Measurements from ENCODE around the gene RAET1L. TPM values are rescaled to one million over a fixed set of nuclear protein-coding genes. Genes with fewer than 3 reads are reported as not detected.
"Not testable (repeated sequence)": the region's sequence is repeated elsewhere in the genome, so short reads cannot be mapped to it uniquely, and the experiment has no call there.

RAET1L gene
- total and polyA plus RNA-seq, 2 donors (not counting 3 experiments of a cell fraction or from before 2014, with no cell fraction given), result not detected

DNA sequence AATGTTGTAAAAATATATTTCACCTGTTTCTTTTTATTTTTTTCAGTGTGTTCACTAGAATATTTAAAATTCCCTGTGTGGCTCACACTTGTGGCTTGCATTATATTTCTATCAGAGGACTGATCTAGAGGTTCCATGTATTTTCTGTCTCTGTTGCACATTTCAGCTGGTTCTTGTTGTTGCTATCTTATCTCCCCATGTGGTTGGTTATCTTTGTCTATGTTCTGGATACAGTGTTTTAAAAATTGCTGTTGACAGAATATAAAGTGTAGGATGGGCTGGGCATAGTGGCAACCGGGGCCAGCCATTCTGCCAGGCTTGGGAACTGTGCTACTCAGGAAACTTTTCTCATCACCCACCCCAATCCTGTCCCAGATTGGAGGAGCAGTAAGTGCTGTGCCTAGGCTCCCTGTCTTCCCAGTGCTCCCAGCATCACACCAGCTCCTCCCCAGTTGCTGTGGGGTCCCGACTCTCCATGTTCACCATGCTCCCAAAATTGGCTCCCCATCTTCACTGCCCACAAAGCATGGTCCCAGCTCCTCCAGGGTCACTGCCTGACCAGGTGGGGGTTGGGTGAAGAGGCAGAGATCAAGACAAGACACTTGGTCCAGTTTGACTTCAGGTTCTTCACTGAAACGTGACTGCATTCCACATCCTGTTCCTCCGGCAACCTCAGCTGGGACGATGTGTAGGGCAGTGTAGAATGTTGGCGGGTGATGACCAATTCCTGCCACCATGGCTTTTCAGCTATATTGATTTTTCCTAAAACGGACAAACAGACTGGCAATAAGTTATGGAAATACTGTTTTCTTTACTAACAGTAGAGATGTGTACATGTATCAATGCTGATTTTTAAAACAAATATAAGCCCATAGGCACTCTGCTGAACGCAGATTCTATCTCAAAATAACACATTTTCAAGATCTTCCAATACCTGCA lies 12.2 kb downstream of the RAET1L start:
- H3K4me1 ChIP-seq (ENCODE audit: control insufficient read depth, extremely low read depth, insufficient read depth, low read length); H3K9me1 ChIP-seq (replicated peaks; ENCODE audit: control insufficient read depth, extremely low read depth, insufficient read depth, low read length); BruUV-seq (replicated peaks); POLR2A ChIA-PET; H3K9me3 ChIP-seq (replicated peaks; ENCODE audit: control insufficient read depth, insufficient read depth, low read length); H4K20me1 ChIP-seq (replicated peaks; ENCODE audit: control insufficient read depth, extremely low read depth, insufficient read depth, low read length); H3K4me2 ChIP-seq (ENCODE audit: insufficient read depth, low read length); FAIRE-seq; intact Hi-C loops (cut with micrococcal nuclease); H3K4me3 ChIP-seq (replicated peaks in 1 of 3; ENCODE audit: insufficient read depth in 1 of 3, low read depth in 1 of 3, low read length in 3 of 3); DNase-seq (ENCODE audit: low read depth, low spot score); H3K36me3 ChIP-seq (ENCODE audit: control insufficient read depth in 2 of 2, extremely low read depth in 1 of 2, insufficient read depth in 2 of 2, low read length in 2 of 2); CTCF ChIA-PET; H3K79me2 ChIP-seq (ENCODE audit: control insufficient read depth, insufficient read depth, low read length); H2AFZ ChIP-seq (ENCODE audit: low read depth, low read length); H3K27ac ChIP-seq (ENCODE audit: insufficient read depth, low read depth, low read length); dilution Hi-C loops (cut with MboI; ENCODE audit: extremely low pct_ligation_motif_present, low sequenced_read_pairs); H3K9ac ChIP-seq (replicated peaks; ENCODE audit: extremely low read depth, insufficient read depth, low read length): not testable (repeated sequence)
- H3K27me3 ChIP-seq (ENCODE audit: control insufficient read depth in 2 of 2, insufficient read depth in 2 of 2, low read length in 2 of 2), result peaks cover 39 to 68% of the 10 kb centered on the region in 2 experiments

DNA sequence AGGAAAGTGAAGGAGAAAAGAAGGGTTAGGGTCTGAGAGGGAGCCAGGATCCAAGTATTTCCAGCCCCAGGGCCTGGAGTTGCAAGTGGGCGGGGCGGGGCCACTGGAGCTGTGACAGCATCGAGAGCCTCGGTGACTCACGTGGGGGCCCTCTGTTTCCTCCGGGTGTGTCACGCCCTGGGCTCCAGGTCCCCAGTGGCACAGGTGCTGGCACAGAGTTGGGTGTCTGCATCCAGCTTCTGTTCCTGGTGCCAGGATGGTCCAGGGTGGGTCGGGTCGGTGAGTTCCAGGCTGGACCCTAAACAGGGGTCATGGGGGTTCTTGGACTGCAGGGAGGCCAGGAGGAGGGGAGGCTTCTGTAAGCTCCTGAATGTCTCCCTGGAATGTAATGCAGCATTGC lies 16.7 kb downstream of the RAET1L start:
- ChIA-PET POLR2A (no interaction called here), CTCF (interaction anchor here (0.9 kb wide), 1 partner anchor 8 kb away, joined by 3 read pairs; no protein-coding TSS in a partner anchor)
- H3K9me3 ChIP-seq (replicated peaks; ENCODE audit: control insufficient read depth, insufficient read depth, low read length), result no peaks in the 10 kb centered on the region
- H4K20me1 ChIP-seq (replicated peaks; ENCODE audit: control insufficient read depth, extremely low read depth, insufficient read depth, low read length), result no peaks in the 10 kb centered on the region
- TF ChIP-seq POLR2AphosphoS5 (IDR thresholded peaks at IDR 0.05; ENCODE audit: insufficient read depth, low read depth, low read length) (no peak), POLR2A (IDR thresholded peaks at IDR 0.05; ENCODE audit: low read depth, low read length) (no peak), EZH2 (IDR thresholded peaks at IDR 0.05; ENCODE audit: borderline replicate concordance, low read depth, low read length, severe bottlenecking) (no peak)
- no peak for DNase-seq (ENCODE audit: low read depth, low spot score)
- intact Hi-C loops (cut with micrococcal nuclease) (no loop called here), dilution Hi-C loops (cut with MboI; ENCODE audit: extremely low pct_ligation_motif_present, low sequenced_read_pairs) (no loop called here)
- no TSS peak for BruUV-seq (replicated peaks)
- no peak overlapping the region for H3K9ac ChIP-seq (replicated peaks; ENCODE audit: extremely low read depth, insufficient read depth, low read length)
- no peak overlapping the region for H3K4me3 ChIP-seq (replicated peaks in 1 of 3; ENCODE audit: insufficient read depth in 1 of 3, low read depth in 1 of 3, low read length in 3 of 3)
- H3K9me1 ChIP-seq (replicated peaks; ENCODE audit: control insufficient read depth, extremely low read depth, insufficient read depth, low read length), result no peaks in the 10 kb centered on the region
- peaks cover 21 to 40% of the 10 kb centered on the region in 2 experiments for H3K27me3 ChIP-seq (ENCODE audit: control insufficient read depth in 2 of 2, insufficient read depth in 2 of 2, low read length in 2 of 2)
- H3K27ac ChIP-seq (ENCODE audit: insufficient read depth, low read depth, low read length), result no peak overlapping the region
- H3K4me2 ChIP-seq (ENCODE audit: insufficient read depth, low read length), result no peak overlapping the region
- no peak for FAIRE-seq
- no peak overlapping the region for H2AFZ ChIP-seq (ENCODE audit: low read depth, low read length)
- peaks cover 2% of the 10 kb centered on the region for H3K4me1 ChIP-seq (ENCODE audit: control insufficient read depth, extremely low read depth, insufficient read depth, low read length)
- no peaks in the 10 kb centered on the region for H3K36me3 ChIP-seq (ENCODE audit: control insufficient read depth in 2 of 2, extremely low read depth in 1 of 2, insufficient read depth in 2 of 2, low read length in 2 of 2)
- no peaks in the 10 kb centered on the region for H3K79me2 ChIP-seq (ENCODE audit: control insufficient read depth, insufficient read depth, low read length)
